WERI-Rb-1 (cell line): ENCODE measurements around the gene VSX1.

ENCODE experiments used
- DNase-seq: peaks from one replicate; pipeline ENCODE4 v3.0.0-alpha.2; 2020
- H3K27ac ChIP-seq: fragments of 250-450 bp; sonication (Bioruptor Pico); 2 replicates; pipeline ENCODE4 v1.5.1; 2020; ENCODE audit warnings: mild to moderate bottlenecking, moderate library complexity
- H3K27me3 ChIP-seq: fragments of 250-450 bp; sonication (Bioruptor Pico); 2 replicates; pipeline ENCODE4 v1.5.1; 2021; ENCODE audit warnings: mild to moderate bottlenecking, low read depth, moderate library complexity; ENCODE audit not compliant: insufficient read depth, severe bottlenecking
- H3K36me3 ChIP-seq: fragments of 250-450 bp; sonication (Bioruptor Pico); 2 replicates; pipeline ENCODE4 v1.5.1; 2020; ENCODE audit warnings: mild to moderate bottlenecking, moderate library complexity
- H3K4me3 ChIP-seq: 2 replicates; pipeline ENCODE4 v1.5.1; 2011; ENCODE audit warnings: low read depth, mild to moderate bottlenecking, control low read depth, low read length
- H3K9me3 ChIP-seq: fragments of 250-450 bp; sonication (Bioruptor Pico); 2 replicates; pipeline ENCODE4 v1.5.1; 2021; ENCODE audit warnings: mild to moderate bottlenecking, moderate library complexity; ENCODE audit not compliant: severe bottlenecking
- CTCF ChIP-seq: IDR thresholded peaks from 2 replicates; pipeline ENCODE4 v1.5.1; 2011; ENCODE audit warnings: low read depth, mild to moderate bottlenecking, control low read depth, inconsistent platforms, low read length

Gene VSX1

GRCh38 chr20:25059866-25060465 lies 22.0 kb downstream of the VSX1 start:
- no peak overlapping the region for H3K4me3 ChIP-seq
- DNase-seq: no peak
- TF ChIP-seq CTCF: no peak
- H3K27ac ChIP-seq: no peak overlapping the region
- H3K36me3 ChIP-seq: no peaks in the 10 kb centered on the region
- H3K27me3 ChIP-seq: peaks cover 3% of the 10 kb centered on the region
- no peaks in the 10 kb centered on the region for H3K9me3 ChIP-seq

GRCh38 chr20:25058847-25059810 lies 22.8 kb downstream of the VSX1 start:
- DNase-seq: no peak

GRCh38 chr20:25058051-25058846 lies 23.7 kb downstream of the VSX1 start, which contains the start of gene ACSS1:
TSS of gene ACSS1 (minus strand) at chr20:25058139. CDS start at chr20:25058102, 37 bp downstream.
- DNase-seq: peak; percentile 39
- H3K27ac ChIP-seq: no peak within 1 kb of the TSS
- H3K36me3 ChIP-seq: no peaks in the 10 kb centered on the region
- no peaks in the 10 kb centered on the region for H3K9me3 ChIP-seq
- peaks cover 3% of the 10 kb centered on the region for H3K27me3 ChIP-seq
- H3K4me3 ChIP-seq: peak within 1 kb of the TSS; percentile 66
- no peak for TF ChIP-seq CTCF

More at GRCh38 chr20:25058847-25059810, 22.8 kb downstream of the VSX1 start:
- TF ChIP-seq CTCF: no peak
- no peak overlapping the region for H3K27ac ChIP-seq
- H3K9me3 ChIP-seq: no peaks in the 10 kb centered on the region
- H3K4me3 ChIP-seq: no peak overlapping the region
- H3K27me3 ChIP-seq: peaks cover 3% of the 10 kb centered on the region
- H3K36me3 ChIP-seq: no peaks in the 10 kb centered on the region

GRCh38 chr20:25057234-25058050 lies 24.5 kb downstream of the VSX1 start:
- Histone ChIP-seq H3K27me3 (peaks cover 3% of the 10 kb centered on the region), H3K4me3 (peak overlapping the region; percentile 66), H3K36me3 (no peaks in the 10 kb centered on the region), H3K27ac (no peak overlapping the region), H3K9me3 (no peaks in the 10 kb centered on the region)
- no peak for TF ChIP-seq CTCF
- DNase-seq: peak; percentile 53

- Histone ChIP-seq H3K36me3 (no peaks in the 10 kb centered on the region), H3K9me3 (no peaks in the 10 kb centered on the region), H3K4me3 (peak overlapping the region; percentile 66), H3K27ac (no peak overlapping the region), H3K27me3 (peaks cover 3% of the 10 kb centered on the region)
- no peak for TF ChIP-seq CTCF
- no peak for DNase-seq
Observed at GRCh38 chr20:25056690-25057233, 25.2 kb downstream of the VSX1 start.
